ENCODE data around the gene PRSS38.
"Not testable (repeated sequence)": the region's sequence is repeated elsewhere in the genome, so short reads cannot be mapped to it uniquely, and the experiment has no call there.

Gene PRSS38

GRCh38 chr1:227844320-227845146, 29.1 kb downstream of the PRSS38 start:
- no peak overlapping the region for H3K4me3 ChIP-seq (replicated peaks; ENCODE audit: low read depth, low read length)
- no peak for DNase-seq (ENCODE audit: low read depth)
- TF ChIP-seq, protein P1, sequence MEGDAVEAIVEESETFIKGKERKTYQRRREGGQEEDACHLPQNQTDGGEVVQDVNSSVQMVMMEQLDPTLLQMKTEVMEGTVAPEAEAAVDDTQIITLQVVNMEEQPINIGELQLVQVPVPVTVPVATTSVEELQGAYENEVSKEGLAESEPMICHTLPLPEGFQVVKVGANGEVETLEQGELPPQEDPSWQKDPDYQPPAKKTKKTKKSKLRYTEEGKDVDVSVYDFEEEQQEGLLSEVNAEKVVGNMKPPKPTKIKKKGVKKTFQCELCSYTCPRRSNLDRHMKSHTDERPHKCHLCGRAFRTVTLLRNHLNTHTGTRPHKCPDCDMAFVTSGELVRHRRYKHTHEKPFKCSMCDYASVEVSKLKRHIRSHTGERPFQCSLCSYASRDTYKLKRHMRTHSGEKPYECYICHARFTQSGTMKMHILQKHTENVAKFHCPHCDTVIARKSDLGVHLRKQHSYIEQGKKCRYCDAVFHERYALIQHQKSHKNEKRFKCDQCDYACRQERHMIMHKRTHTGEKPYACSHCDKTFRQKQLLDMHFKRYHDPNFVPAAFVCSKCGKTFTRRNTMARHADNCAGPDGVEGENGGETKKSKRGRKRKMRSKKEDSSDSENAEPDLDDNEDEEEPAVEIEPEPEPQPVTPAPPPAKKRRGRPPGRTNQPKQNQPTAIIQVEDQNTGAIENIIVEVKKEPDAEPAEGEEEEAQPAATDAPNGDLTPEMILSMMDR (IDR thresholded peaks at IDR 0.05; ENCODE audit: low read length, missing control alignments): no peak

DNA sequence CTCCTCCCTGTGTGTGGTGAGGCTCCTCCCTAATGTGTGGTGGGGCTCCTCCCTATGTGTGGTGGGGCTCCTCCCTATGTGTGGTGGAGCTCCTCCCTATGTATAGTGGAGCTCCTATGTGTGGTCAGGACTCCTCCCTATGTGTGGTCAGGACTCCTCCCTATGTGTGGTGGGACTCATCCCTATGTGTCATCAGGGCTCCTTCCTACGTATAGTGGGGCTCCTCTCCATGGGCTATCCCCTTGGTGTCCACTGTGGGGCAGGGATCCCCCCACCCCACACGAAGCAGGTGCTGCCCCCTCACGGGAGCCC, 29.6 kb downstream of the PRSS38 start:
- TF ChIP-seq, protein P1 (IDR thresholded peaks at IDR 0.05; ENCODE audit: low read length, missing control alignments): no peak
- no peak overlapping the region for H3K4me3 ChIP-seq (replicated peaks; ENCODE audit: low read depth, low read length)
- DNase-seq (ENCODE audit: low read depth): no peak

GRCh38 chr1:227845519-227845918, 30.0 kb downstream of the PRSS38 start:
- TF ChIP-seq, protein P1 (IDR thresholded peaks at IDR 0.05; ENCODE audit: low read length, missing control alignments): no peak
- H3K4me3 ChIP-seq (replicated peaks; ENCODE audit: low read depth, low read length): no peak overlapping the region

GRCh38 chr1:227846265-227846858, 30.9 kb downstream of the PRSS38 start:
- DNase-seq (ENCODE audit: low read depth): no peak
- H3K4me3 ChIP-seq (replicated peaks; ENCODE audit: low read depth, low read length): no peak overlapping the region
- TF ChIP-seq, protein P1 (IDR thresholded peaks at IDR 0.05; ENCODE audit: low read length, missing control alignments): no peak

More at GRCh38 chr1:227845519-227845918, 30.0 kb downstream of the PRSS38 start:
- DNase-seq (ENCODE audit: low read depth): no peak

DNA sequence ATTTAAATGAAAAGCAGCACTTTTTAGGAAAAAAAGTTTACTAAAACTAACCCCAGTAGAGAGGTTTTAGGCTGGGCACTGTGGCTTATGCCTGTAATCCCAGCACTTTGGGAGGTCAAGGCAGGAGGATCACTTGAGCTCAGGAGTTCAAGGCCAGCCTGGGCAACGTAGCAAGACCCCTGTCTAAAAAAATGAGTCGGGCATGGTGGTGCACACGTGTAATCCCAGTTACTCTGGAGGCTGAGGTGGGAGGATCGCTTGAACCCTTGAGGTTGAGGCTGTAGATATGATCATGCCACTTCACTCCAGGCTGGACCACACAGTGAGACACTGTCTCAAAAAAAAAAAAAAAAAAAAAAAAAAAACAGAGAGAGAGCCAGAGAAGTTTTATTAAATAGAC, 31.6 kb downstream of the PRSS38 start:
- not testable (repeated sequence) for DNase-seq (ENCODE audit: low read depth); H3K4me3 ChIP-seq (replicated peaks; ENCODE audit: low read depth, low read length)

DNA sequence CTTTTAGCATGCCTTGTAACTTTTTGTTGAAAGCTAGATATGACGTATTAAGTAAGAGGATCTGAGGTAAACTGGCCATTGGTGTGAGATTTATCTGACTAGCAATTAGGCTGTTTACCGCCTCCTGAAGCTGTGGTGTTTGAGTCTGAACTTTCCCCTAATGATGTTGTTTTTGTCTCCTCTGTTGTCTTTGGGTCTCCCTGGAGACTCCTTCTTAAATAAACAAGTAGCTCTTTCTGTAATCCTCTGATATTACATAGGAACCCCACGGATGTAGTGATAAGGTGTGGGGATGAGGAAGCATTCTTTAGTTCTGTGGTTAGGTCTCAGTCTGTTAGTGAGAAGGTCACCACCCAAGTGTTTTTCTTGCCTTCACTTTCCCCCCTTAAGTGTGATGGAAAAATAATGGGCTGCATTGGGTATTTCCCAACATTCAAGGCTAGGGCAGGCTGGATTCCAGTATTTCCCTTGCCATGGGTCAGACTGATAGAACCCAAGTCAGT, 33.0 kb downstream of the PRSS38 start:
- TF ChIP-seq, protein P1 (IDR thresholded peaks at IDR 0.05; ENCODE audit: low read length, missing control alignments): no peak
- no peak for DNase-seq (ENCODE audit: low read depth)
- no peak overlapping the region for H3K4me3 ChIP-seq (replicated peaks; ENCODE audit: low read depth, low read length)

GRCh38 chr1:227849251-227849650, 33.8 kb downstream of the PRSS38 start:
- H3K4me3 ChIP-seq (replicated peaks; ENCODE audit: low read depth, low read length): no peak overlapping the region
- DNase-seq (ENCODE audit: low read depth): no peak

More at GRCh38 chr1:227849251-227849650, 33.8 kb downstream of the PRSS38 start:
- TF ChIP-seq, protein P1 (IDR thresholded peaks at IDR 0.05; ENCODE audit: low read length, missing control alignments): no peak

Data from fibroblast of pulmonary artery (primary cell).